GM18909 (cell line): ENCODE measurements around the gene CWC25.
A peak's percentile ranks its signal among the peaks of the same experiment; 100 is the strongest.

Source experiments
- ATAC-seq: cut with Tn5 transposase; IDR thresholded peaks from one replicate; pipeline ENCODE4 v1.9.1; 2021; ENCODE audit warnings: mild to moderate bottlenecking; ENCODE audit not compliant: unreplicated experiment, poor library complexity

The CWC25 gene

GRCh38 chr17:38853292-38854219 is 28.4 kb upstream of the CWC25 start, which contains the start of gene RPL23:
Gene RPL23 (minus strand): TSS chr17:38853721. CDS start chr17:38853710, 11 bp downstream.
- ATAC-seq, result peak; percentile 80

DNA sequence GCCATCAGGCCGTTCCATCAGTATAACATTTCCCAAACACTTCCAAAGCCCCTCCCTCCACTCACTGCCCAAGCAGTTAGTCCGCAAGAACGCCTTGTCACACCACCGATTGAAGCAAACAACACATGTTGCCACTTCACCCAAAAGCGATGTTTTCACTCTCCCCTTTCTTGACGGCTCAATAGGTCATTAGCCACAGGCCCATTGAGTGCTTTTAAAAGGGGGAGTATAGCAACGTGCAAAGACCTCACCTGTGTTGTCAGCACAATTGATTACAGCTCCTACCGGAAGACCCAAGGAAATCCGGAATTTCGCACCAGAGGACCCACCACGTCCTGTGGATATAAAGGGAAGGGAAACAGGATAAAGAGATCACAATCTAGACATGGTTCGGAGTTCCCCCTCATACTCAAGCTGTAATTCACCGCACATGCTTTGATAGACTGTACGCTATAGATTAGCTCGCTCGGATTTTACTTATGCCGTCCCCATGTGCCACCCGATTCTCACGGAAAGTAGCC is 27.7 kb upstream of the CWC25 start:
- ATAC-seq, result peak; percentile 21

DNA sequence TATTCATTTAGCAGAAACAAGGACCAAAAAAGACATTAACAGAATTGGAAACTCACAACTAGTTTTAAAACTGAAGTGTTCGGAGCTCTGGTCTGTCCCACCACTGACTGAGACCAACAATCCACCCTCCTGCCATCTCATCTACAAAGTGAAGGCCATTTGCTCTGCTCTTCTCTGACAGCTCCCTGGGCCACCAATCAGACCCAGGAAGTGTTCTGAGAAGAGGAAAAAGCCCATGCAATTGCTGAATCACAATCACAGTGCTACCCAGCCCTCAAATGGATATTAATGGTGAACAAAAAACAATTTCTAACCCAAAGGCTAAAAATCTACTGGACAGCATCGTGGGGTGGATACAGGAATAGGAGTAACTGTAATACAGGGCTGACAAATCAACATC is 26.3 kb upstream of the CWC25 start:
- ATAC-seq, result no peak

DNA sequence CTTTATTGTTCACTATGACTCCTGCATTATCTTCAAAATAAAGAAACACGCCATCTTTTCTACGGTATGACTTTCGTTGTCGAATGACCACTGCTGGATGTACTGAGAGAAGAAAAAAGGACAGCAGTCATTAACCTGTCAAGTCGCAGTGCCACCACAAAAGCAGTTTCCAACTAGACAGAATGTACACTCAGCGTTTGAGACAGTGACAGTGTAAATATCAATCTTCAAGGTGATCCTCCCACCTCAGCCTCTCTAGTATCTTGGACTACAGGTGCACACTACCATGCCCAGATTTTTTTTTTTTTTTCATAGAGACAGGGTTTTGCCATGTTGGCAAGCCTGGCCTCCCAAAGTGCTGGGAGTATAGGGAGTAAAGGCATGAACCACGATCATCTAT is 25.3 kb upstream of the CWC25 start:
- ATAC-seq, result no peak

- ATAC-seq, result no peak
Observed at GRCh38 chr17:38848939-38849605, 24.0 kb upstream of the CWC25 start.

DNA sequence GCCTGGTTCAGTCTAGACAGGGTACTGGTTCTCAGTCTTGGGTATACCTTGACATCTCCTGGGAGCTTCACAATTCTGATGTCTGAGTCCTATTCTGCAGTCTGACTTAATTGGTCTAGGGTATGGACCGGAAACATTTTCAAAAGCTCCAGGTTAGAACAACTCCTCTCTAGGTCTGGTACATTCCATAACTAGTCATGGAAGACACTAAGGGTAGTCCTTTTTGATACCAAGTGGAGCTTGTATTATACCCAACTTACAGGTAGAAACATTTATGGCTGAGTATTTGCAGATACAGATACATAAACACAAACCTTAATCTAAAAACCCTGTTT is 23.4 kb upstream of the CWC25 start:
- ATAC-seq, result no peak

DNA sequence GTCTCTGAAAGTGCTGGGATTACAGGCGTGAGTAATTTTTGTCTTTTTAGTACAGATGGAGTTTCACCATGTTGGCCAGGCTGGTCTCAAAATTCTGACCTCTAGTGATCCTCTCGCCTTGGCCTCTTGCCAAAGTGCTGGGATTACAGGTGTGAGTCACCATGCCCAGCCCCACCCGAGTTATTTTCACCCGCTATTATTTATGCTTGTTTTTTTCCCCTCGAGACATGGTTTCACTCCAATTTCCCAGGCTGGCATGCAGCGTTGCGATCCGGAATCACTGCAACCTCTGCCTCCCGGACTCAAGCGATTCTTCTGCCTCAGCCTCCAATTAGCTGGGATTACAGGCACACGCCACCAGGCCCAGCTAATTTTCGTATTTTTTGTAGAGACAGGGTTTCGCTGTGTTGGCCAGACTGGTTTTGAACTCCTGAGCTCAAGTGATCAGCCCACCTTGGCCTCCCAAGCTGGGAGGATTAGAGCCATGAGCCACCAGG is 19.2 kb upstream of the CWC25 start:
- ATAC-seq, result no peak

DNA sequence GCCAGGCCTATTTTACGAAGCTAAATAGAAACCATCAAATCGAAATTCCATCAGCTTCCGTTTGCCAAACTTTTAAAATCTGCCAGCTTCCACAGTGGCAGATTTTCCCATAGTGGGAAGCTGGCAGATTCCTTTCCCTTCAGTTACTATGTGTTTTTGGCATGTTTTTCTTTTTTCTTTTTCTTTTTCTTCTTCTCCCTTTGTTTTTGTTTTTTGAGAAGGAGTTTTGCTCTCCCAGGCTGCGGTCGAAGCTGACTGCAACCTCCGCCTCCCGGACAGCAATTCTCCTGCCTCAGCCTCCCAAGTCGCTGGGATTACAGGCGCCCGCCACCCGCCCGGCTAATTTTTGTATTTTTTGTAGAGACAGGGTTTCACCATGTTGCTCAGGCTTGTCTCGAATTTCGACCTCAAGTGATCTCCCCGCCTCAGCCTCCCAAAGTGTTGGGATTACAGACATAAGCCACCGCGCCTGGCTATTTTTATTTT is 684 bp upstream of the CWC25 start:
- no peak for ATAC-seq

DNA sequence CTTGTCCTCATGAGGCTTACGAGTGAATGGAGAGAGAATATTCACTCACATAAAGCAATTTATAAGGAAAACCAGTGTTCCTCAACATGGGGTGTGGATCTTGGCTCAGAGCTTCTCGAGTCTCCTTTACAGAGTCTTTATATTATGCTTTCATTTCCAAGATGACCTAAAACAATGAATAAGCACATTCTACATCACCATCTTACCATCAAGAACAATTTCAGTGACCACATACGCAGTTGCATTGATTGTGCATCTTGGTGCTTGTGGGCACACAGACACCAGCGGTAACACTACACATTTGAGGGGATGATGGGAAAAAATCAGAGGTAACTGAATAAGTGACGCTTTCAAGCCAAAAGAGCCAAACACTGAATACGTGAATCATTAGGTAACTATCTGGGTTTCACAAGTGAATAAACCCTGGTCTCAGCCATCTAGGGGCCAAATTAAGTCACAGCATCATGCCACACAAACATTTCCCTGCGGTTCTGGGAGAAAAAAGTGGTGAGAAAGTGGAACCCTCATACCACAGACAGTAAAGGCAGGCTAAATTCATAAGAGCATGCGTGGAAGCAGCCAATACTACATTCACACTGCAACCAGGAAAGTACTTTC is 9.4 kb downstream of the CWC25 start:
- no peak for ATAC-seq

GRCh38 chr17:38809828-38810227 is 15.3 kb downstream of the CWC25 start:
- no peak for ATAC-seq

- no peak for ATAC-seq
Observed at GRCh38 chr17:38800237-38800760, 24.8 kb downstream of the CWC25 start.

DNA sequence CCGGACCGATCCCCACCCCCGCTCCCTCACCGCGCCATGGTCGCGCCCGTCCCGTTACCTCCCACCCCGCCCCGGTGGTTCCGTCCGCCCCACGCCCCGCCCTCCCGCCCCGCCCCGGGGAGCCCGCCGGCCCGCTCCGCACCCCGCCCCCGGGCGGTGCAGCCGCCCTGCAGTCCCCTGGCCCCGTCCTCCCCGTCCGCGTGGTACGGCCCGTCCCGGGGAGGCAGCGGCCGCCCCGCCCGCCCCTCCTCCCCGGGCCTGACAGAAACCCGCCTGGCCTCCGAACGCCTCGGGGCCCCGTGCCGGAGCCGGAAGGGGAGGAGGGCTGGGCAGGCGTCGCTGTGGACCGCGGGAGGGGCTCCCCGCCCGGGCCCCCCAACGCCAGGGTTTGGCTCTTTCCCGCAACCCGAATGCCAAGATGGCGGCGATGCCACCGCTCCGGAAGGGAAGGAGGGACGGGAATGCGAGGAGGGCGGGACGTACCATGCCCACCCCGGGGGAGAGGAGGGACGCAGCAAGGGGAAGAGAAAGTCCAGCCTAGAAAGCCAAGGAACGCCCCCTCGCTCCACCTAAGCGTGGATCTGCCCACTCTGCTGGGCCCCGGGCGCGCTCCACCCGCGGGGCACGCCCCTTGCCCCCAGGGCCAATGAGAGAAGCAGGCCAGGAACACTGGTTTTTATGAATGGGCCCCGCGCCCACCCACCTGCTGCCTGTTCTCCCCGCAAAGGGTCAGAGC is 25.5 kb downstream of the CWC25 start, which contains the start of gene PIP4K2B:
PIP4K2B (minus strand) TSS at position 56 of the 736 bp plus-strand sequence. CDS start 132 bp downstream, outside the sequence.
- peak; percentile 80 for ATAC-seq

- ATAC-seq, result peak; percentile 32
Observed at GRCh38 chr17:38798614-38799500, 26.3 kb downstream of the CWC25 start.

- no peak for ATAC-seq
Observed at GRCh38 chr17:38797828-38798227, 27.3 kb downstream of the CWC25 start.

GRCh38 chr17:38797158-38797490 is 28.0 kb downstream of the CWC25 start:
- ATAC-seq, result no peak

DNA sequence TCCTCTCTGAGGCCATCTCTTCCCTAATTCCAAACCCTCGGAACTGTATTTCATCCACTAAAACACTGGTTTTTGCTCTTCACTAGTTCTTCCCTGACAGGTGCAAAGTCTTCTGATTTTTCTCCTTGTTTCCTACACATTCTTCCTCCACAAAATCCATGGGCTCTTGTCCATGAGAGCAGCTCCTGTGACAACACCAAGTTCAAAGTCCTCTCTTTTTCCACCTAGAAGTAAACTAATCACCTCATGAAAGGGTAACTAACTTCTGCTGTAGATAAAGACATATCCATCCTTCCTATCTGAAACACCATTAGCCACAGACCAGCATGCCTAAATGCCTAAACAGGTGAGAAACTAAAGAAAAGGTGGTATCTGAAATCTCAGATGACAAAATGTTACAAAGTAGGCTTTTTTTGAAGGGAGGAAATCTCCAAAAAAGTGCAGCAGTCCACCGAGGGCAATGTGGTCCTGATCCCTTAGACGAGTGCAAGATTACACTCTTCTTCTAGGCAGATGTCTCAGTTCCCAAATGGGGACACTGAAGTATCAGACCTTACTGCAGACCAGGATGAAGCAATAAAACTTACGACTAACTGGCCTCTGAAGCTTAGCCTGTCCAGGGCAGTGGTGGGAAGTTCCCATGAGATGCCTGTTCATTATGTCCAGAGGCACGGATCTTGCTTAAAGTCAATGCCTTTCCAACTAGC is 28.5 kb downstream of the CWC25 start:
- no peak for ATAC-seq

DNA sequence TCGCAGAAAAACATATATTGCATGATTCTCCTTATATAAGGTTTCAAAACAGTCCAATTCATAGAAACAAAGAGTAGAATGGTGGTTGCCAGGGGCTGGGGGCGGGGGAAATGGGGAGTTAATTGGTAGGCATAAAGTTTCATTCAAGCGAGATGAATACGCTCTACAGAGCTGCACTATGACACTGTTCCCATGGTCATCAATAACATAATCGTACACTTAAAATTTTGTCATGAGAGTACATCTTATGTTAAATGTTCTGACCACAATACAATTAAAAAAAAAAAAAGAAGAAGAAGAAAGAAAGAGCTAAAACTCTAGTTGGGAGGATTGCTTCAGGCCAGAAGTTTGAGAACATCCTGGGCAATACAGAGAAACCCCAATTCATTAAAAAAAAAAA is 30.9 kb downstream of the CWC25 start:
- no peak for ATAC-seq

GRCh38 chr17:38791162-38791561 is 34.0 kb downstream of the CWC25 start:
- ATAC-seq, result no peak
